HG03066 (cell line): ENCODE data around the gene MFSD1.
A peak's percentile ranks its signal among the peaks of the same experiment; 100 is the strongest.
"Not testable (repeated sequence)": the region's sequence is repeated elsewhere in the genome, so short reads cannot be mapped to it uniquely, and the experiment has no call there.

Experiments
- ATAC-seq: cut with Tn5 transposase; IDR thresholded peaks from one replicate; pipeline ENCODE4 v1.9.1; 2021; ENCODE audit warnings: low read depth; ENCODE audit not compliant: unreplicated experiment

The MFSD1 gene

DNA sequence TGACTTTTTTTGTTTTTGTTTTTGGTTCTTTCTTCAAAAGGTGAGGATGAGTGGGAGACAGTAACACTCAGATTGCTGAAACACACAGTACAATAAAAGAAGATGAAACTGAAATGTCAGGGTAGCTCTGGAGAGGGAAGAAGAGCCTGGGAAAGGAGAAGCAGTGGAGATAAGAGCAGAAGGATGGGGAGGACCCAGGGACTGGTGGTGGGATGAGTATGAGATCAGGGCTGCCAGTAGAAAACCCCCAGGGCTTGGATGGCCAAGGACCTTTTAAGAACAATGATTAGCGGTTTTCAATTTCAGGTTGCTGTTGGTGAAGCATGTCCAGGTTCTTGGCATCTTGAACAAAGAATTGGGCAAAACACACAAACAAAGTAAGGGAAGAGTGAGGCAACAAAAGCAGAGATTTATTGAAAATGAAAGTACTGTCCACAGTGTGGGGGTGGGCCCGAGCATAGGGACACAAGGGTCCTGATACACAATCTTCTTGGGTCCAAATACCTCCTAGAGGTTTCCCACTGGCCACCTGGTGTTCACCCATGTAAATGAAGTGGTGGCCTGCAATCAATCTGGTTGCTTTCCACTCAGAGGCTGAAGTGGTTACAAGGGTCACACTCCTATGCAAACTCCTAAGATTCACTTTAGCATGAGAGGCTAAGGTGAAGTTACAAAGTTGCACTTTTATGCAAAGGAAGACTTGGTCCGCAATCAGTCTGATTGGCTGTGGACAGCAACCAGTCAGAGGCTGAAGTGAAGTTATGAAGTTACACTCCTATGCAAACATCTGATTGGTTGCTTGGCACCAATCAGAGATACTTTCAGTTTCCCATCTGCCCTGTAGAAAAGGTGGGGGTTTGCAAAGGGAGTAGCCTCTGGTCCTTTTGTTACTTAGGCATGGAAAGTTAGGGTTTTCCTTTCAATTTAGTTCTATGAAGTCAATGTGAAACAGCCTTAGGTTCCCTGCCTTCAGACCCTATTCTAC, 26.1 kb upstream of the MFSD1 start:
- ATAC-seq, result no peak

DNA sequence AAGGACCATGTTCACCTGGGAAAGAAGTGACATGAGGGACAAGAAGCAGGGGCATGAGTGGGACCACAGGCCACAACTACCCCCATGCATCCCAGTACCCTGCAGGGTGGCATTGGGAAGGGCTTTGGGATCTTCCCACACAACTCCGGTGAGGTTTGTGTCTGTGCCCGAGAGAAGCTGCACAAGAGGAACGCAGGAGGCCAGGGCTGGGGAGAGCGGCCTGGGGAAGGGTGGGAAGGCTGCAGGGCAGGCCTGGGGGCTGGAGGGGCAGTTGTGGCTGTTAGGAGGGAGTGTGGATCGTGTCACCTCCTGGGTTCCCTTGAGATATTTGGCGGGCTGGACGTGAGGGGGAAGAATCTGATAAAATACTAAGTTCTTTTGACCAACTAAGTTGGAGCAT, 25.3 kb upstream of the MFSD1 start:
- no peak for ATAC-seq

DNA sequence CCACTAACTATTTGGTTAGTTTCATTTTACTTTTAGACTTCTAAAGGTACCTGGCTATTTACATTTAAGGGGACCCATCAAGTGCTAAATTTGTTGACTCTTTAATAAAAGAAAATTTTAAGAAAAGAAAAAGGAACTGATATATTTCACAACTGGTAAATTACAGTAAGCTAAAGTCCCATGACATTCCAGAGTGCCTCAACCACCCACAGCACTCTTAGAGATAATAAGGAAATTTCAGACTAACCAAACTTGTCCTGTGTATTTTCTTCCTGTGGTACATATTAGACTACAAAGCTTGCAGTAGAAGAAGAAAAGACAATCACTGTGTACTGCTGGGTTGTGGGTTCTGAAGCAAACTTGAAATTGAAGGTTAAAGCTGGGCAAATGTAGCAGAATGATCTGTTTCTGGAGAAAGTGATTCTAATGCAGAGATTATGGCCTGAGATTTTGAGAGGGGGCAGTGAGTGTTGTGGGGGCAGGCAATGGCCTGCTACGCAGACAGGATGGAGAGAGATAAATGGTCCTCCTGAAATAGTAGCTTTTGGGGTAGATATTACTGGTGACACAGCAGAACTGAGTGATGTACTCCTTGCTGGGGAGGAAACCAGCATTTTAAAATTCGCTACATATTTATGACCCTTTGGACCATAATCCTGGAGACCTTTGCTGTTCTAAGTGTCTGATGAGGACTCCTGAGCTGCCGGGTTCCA, 24.5 kb upstream of the MFSD1 start:
- ATAC-seq, result no peak

DNA sequence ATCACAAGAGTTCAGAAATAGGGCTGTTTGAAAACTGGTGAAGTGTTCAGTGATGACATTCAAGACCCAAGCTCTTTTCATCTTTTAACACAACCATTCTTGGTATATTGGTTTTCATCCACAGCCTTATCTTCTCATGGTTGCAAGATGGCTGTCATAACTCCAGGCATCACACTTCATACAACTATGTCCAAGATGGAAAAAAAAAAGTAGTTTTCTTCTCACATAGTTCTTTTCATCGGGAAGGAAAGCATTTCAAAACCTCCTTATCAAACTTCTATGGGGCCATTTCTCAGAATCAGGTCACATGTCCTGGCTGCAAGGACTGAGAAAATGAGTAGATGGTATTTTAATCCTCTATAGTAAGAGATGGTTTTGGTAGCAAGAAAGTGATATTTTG, 21.1 kb upstream of the MFSD1 start:
- ATAC-seq, result no peak

DNA sequence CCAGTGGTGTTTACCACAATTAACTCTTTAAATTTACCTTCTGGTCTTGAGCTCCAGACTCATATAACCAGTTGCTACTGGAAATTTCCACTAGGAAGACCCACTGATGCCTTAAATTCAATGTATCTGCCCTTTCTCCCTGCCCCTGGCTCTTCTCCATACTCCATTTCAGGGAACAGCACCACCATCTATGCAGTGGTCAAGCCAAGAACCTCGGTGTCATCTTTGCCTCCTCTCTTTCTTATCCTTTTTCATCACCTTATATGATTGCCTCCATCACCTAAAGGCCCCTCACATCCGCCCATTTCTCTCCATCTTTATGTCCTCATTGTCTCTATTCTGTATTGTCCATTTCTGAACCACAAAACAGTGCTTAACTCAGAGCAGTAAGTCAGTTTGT, 20.7 kb upstream of the MFSD1 start:
- no peak for ATAC-seq

DNA sequence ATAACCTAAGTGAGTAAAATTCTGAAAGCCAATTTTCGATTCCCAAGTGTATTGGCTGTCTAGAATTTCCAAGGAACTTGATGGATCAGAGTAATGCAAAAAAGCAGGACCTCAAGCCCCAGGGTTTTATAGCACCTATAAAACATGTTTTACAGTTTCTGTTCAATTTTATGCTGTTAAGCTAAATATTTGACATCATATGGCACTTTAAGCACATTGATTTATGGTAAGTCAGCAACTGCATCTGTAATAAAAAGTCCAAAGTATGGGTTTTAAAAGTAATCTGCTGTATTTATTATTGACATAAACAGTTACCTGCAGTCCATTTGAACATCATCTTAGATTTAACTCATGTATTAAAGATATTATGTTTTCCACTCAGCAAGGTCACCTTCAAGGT, 20.0 kb upstream of the MFSD1 start:
- no peak for ATAC-seq

DNA sequence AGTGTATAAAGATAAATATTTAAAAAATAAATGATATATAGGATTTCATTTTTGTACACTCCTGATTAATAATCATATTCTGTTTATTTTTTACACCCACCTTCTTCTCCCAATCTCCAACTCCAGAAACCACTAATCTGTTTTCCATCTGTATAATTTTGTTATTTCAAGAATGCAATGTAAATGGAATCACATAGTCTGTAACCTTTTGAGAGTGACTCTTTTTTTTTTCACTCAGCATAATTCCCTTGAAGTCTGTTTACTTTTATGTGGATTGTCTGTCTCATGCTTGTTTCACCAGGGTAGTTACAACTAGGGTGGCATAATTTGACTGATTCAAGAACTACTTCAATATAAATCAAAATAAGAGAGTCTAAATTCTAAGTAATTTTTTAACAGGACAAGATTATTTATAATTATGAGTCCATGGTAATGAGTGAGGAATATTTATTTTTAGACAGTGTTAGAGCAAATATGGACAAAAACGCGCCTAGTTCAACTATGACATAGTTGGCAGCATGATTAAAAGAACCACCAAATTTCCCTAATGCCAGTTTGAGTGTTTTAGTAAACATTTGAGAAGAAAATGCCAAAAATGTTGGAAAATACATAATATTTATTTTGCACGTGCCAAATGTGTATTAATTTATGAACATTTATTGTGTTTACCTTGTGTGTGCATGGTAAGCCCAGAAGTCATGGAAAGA, 19.4 kb upstream of the MFSD1 start:
- ATAC-seq, result no peak

DNA sequence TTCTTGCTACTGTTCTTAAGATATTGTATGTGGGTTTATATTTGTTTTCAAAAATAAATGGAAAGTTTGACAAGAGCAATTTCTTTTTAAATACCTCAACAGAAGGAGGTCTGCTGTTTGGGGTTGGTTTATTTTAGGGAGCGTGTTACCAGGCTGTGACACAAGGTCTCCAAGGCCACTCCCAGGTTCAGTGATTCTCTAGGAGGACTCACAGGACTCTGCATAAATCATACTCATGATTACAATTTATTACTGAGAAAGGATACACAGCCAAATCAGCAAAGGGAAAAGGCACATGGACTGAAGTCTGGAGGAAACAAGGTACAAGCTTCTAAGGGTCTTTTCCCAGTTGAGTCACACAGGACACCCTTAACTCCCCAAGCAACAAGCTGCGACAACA, 18.8 kb upstream of the MFSD1 start:
- no peak for ATAC-seq

DNA sequence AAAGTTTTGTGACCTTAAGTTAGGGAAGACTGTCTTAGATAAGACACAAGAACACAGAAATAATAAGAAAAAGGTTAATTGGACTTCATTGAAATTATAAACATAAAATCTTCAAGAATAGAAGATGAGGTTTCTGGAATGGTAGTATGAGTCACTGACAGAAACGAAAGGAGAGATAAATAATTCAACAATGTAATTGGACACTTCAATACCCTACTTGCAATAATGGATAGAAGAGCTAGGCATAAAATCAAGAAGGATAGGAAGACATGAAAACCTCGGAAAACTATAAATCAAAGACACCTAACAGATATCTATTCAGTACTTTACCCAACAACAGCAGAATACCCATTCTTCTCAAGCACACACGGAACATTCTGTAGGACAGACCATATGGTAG, 15.9 kb upstream of the MFSD1 start:
- no peak for ATAC-seq

DNA sequence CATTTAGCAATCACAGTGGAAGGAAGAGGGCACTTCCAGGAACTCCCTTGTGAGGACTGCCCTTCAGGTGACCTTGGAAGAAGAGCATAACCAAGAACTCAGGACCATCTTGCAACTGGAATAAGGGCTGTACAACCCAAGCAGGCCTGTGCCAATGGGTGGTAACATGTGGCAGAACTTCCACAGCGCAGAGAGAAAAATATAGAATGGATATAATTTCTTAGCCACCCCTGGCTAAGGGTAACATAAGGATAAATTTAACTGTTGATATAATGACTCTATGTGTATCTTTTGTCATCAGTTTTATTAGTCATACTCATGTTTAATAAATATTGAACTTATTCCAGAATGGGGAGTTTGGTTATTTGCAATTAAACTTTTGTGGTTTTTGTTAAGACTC, 13.4 kb upstream of the MFSD1 start:
- ATAC-seq, result no peak

DNA sequence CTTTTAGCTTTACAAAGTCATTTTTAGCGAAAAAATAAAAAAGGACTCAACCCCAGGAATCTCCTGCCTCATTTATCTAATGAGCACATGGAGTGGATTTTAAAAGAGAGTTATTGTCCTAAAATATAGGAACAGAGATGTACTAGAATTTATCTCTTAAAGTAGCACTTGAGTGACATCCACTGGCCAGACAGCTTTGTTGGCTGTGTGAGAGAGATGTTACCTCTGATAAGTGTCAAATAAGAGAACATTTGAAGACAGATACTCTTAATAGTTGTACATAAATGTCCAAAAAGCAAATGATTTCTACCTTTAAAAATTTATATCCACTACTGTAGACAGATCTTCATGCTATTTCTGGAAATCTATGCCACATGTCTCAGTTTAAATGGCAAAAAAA, 12.3 kb upstream of the MFSD1 start:
- no peak for ATAC-seq

DNA sequence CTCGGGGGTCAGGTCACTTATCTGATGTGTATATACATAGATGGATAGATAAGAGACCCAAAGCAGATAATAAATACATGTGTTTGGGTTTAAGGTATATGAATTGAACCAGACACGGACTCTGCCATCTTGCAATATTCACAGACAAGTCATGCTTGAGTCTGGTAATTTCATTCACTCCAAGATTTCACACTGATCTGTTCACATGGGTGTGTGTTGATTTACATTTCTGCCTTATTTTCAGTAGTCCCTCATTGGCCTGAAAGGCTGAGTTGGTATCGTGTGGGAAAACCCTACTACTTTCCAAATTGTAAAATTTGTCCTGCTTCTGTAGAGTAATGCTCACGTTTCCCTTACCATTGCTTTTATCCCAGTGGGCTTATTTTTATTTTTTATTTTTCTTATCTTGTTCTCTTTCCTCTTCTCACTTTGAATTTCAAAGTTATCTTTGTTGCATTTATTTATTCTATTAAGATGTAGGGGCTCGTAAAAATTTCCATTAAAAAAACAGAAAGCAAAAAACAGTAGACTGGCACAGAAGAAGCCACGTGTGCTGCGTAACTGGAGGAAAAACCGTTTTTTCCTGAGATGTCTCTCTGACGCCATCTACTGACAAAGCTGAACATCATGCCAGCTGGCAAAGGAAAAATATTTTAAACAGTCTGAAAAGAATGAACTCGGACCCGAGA, 10.8 kb upstream of the MFSD1 start:
- ATAC-seq, result peak; percentile 87

DNA sequence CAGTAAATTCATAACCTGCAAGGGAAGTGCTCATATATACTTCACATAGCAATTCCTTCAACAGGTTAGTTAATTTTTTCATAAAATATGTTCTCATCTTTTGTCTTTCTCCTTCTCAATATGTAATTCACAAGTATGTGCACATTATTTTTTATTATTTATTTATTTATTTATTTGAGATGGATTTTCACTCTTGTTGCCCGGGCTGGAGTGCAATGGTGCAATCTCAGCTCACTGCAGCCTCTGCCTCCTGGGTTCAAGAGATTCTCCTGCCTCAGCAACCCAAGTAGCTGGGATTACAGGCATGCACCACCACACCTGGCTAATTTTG, 10.3 kb upstream of the MFSD1 start:
- ATAC-seq, result not testable (repeated sequence)

DNA sequence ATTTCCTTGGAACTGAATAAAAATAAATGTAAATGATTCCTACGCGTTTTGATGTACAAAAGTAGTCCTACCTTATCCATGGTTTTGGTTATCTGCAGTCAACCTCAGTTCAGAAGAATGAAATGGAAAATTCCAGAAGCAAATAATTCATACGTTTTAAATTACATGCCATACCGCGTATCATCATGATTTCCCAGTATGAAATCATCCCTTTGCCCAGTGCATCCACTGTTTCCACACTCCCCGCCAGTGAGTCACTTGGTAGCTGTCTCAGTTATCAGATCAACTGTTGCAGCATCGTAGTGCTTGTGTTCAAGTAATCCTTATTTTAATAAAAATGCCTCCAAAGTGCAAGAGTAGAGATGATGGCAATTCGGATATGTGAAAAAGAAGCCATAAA, 9.1 kb upstream of the MFSD1 start:
- ATAC-seq, result no peak

DNA sequence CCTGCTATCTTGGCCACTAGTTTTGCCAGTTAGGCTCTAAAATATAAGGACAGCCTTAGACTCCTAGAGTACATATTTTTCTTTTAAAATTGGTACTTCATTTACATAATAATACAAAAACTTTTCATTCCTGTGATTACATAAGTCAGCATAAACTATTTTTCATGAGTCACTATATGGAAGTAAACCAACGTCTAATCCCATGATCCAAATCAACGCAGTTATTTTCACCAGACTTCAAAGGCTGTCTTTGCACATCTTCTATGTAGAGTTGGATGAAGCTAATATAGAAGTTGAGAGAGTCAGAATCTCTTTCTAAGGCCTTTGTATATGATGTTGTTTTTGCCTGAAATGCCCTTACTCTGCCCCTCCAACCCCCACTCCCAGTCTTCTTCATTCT, 7.6 kb upstream of the MFSD1 start:
- no peak for ATAC-seq

DNA sequence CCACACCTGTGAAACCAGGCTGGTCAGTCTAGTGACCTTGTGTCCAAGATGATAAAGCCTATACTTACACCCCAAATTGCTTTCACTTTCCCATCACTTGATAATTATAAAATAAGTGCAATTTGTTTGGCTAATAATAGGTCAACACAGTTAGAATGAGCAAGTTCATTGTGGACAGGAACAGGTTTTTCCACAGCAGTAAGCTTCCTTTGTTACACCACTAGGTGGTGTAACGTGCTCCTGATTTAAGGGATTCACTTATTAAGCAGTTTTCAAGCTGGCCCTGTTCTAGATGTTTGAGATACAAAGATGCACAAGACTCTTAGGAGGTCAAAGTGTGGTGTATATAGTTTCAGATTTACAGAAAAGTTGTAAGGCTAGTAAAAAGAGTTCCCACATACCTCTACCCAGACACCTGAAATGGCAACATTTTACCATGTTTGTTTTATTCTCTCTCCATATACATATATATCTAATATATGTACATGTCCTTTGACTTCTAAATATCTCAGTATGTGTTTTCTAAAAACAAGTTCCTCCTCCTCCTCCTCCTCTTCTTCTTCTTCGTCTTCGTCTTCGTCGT, 6.8 kb upstream of the MFSD1 start:
- no peak for ATAC-seq

DNA sequence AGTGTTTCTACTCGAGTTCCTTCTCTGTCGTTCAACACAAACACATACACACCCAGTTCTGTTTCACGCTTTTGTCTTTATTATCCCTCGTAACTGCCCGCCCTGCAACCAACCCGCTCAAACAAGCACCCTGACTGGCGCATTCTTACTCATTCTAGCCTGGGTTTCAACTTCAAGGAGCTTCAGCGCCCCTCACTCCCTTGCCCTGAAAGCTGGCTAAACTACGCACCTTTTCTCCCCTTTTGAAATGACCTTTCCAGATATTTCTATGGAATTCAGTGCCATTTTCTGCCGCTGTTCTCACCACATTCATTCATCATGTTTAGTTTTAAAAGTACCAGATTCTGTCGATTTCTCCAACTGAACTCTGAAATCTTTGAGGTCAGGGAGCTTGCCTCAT, 653 bp upstream of the MFSD1 start:
- ATAC-seq, result no peak

DNA sequence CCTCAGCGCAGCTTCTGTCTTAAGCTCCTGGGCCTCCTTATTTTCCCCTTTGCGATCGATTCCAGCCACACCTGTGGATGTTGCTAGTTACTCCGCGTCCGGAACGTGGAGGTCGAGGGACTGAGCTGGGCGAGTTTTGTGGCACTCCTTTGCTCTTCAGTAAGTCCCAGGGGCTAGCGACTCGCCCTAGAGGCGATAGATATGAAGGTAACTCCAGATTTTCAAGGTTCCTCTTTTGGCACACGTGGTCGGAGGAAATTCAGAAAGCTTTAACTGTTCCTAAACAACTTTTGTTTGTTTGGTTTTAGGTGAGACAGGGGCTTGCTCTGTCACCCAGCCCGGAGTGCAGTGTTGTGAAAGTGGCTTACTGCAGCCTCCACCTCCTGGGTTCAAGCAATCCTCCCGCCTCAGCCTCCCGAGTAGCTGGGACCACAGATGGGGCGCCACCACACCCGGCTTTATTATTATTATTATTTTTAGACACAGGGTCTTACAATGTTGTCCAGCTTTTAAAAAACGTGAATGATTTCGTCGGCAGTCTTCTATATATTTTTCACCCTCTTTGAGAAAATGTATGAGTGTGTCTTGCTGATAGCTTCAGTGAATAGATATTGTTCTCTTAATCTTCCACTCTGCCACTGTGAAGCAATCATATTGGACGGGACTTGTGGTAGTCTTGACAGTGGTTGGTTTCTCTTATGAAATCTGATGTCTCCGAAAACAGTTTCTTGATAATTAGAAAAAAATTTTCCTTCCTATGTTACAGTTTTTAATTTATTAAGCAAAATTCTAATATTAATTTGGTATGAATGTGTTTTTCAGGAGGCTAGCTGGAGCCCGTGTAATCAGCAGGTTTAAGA, 785 bp downstream of the MFSD1 start:
- peak; percentile 36 for ATAC-seq

DNA sequence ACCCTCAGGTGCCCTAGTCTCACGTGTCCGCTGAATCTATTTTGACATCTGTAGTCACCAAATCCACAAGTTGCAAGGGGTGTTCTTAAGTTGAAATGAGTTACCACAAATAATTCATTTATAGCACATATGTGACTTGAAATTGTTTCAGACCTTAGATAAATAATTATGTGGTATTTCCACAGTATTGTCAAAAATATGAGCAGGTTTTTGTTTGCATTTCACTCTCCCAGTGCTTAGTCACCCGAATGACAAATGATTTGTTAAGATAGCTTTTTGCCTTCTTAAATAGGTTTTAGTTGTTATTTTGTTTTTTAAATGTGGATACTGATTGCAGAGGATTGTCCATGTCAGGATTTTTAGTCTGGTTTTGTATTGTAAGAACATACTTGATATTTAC, 2.6 kb downstream of the MFSD1 start:
- ATAC-seq, result no peak

DNA sequence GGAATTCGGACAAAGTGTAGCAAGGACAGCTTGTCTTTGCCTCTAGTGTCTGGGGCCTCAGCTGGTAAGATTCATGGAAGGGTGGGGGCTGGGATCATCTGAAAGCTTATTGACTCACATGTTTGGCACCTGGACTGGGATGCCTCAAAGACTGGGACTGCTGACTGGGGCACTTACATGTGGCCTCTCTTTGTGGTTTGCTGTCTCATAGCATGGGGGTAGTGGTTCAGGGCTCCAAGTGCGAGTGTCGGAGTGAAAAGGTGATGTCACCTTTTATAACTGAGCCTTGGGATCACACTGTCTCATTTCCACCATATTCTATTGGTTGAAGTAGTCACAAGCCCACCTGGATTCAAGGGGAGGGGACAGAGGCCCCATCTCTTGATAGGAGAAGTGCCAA, 6.8 kb downstream of the MFSD1 start:
- ATAC-seq, result no peak
